ENCODE measurements around the gene EXOSC10. TPM values are rescaled to one million over a fixed set of nuclear protein-coding genes. Genes with fewer than 3 reads are reported as not detected.

EXOSC10 gene
- polyA plus RNA-seq, 1 of the 3 experiments (the other 2 are of a cell fraction): 62.5 TPM

- ChIA-PET POLR2A (no interaction called here), CTCF (interaction anchor here (1.2 kb wide), 1 partner anchor 36 kb away, joined by 4 read pairs; no protein-coding TSS in a partner anchor)
Measured at GRCh38 chr1:11138029-11138428, 38.4 kb upstream of the EXOSC10 start.

More at GRCh38 chr1:11138029-11138428, 38.4 kb upstream of the EXOSC10 start:
- no peak overlapping the region for H3K27ac ChIP-seq (ENCODE audit: low read depth in 2 of 2, low read length in 1 of 2)
- peaks cover 11% of the 10 kb centered on the region for H3F3A ChIP-seq (replicated peaks; ENCODE audit: insufficient read depth)
- no peaks in the 10 kb centered on the region for H3K9me2 ChIP-seq
- no peaks in the 10 kb centered on the region for H3K79me2 ChIP-seq (ENCODE audit: insufficient read depth)
- H3K36me3 ChIP-seq (replicated peaks in 1 of 2; ENCODE audit: control insufficient read depth in 1 of 2, insufficient read depth in 2 of 2, low read length in 1 of 2): peaks cover 35 to 48% of the 10 kb centered on the region in 2 experiments
- H3K4me3 ChIP-seq (ENCODE audit: low read depth in 2 of 2, low read length in 1 of 2): no peak overlapping the region
- H3K4me1 ChIP-seq (ENCODE audit: control insufficient read depth in 1 of 2, insufficient read depth in 2 of 2, low read depth in 1 of 2, low read length in 1 of 2): peaks cover 18 to 32% of the 10 kb centered on the region in 2 experiments
- TF ChIP-seq IRF3 (IDR thresholded peaks at IDR 0.05; ENCODE audit: low read depth, low read length) (no peak), RCOR1 (IDR thresholded peaks at IDR 0.05; ENCODE audit: low read length) (no peak), USF1 (IDR thresholded peaks at IDR 0.05; ENCODE audit: borderline replicate concordance, low read depth) (no peak), GABPA (IDR thresholded peaks at IDR 0.05; ENCODE audit: low read depth) (no peak), SMC3 (IDR thresholded peaks at IDR 0.05; ENCODE audit: low read depth, low read length) (no peak), TAF1 (IDR thresholded peaks at IDR 0.05; ENCODE audit: borderline replicate concordance, low read depth, low read length) (no peak), MAX (IDR thresholded peaks at IDR 0.05; ENCODE audit: low read depth) (no peak), EP300 (IDR thresholded peaks at IDR 0.05; ENCODE audit: borderline replicate concordance in 1 of 2, low read depth in 1 of 2, low read length in 1 of 2) (no peak), SIN3A (IDR thresholded peaks at IDR 0.05; ENCODE audit: borderline replicate concordance, low read depth, low read length) (no peak), FOXJ3 (CRISPR knock-in tag; IDR thresholded peaks at IDR 0.05) (no peak), CHD2 (IDR thresholded peaks at IDR 0.05; ENCODE audit: low read length, partially characterized antibody) (no peak), ZBTB33 (IDR thresholded peaks at IDR 0.05; ENCODE audit: borderline replicate concordance, low read depth) (no peak), FOXM1 (IDR thresholded peaks at IDR 0.05; ENCODE audit: low read depth) (no peak), RXRA (IDR thresholded peaks at IDR 0.05; ENCODE audit: borderline replicate concordance, low read depth) (no peak)
- 93% methylated on average over 1 of the region's 1 CpG for WGBS (ENCODE audit: low lambda C conversion rate)
- DNase-seq: no peak
- H3K4me2 ChIP-seq: no peak overlapping the region
- no peak overlapping the region for H2AFZ ChIP-seq (ENCODE audit: low read depth)
- peaks cover 5% of the 10 kb centered on the region; the same call in 1 of the 2 replicates for H4K20me1 ChIP-seq (ENCODE audit: insufficient read depth)
- no peaks in the 10 kb centered on the region for H3K9me3 ChIP-seq
- no peak overlapping the region for H3K9ac ChIP-seq
- H3K27me3 ChIP-seq (ENCODE audit: insufficient read depth): no peaks in the 10 kb centered on the region
